H9 (cell line): ENCODE measurements around the gene VEGFC. TPM values are rescaled to one million over a fixed set of nuclear protein-coding genes. Genes with fewer than 3 reads are reported as not detected.

ENCODE experiments used
- DNase-seq: peaks from one replicate; pipeline ENCODE4 v3.0.0-alpha.2; 2017
- H2AFZ ChIP-seq: one replicate; pipeline ENCODE4 v1.6.1; 2013; ENCODE audit warnings: mild to moderate bottlenecking, low read length, control low read depth, moderate library complexity
- H2AK5ac ChIP-seq: 2 replicates; pipeline ENCODE4 v1.6.1; 2013; ENCODE audit warnings: low read length, control low read depth, mixed read lengths; ENCODE audit not compliant: insufficient read length
- H2BK120ac ChIP-seq: one replicate; pipeline ENCODE4 v1.6.1; 2013; ENCODE audit warnings: low read depth, mild to moderate bottlenecking, low read length, control low read depth, inconsistent platforms; ENCODE audit not compliant: poor library complexity, severe bottlenecking
- H2BK12ac ChIP-seq: 2 replicates; pipeline ENCODE4 v1.6.1; 2013; ENCODE audit warnings: low read length, control low read depth, mixed read lengths, low read depth; ENCODE audit not compliant: insufficient read length
- H2BK15ac ChIP-seq: 2 replicates; pipeline ENCODE4 v1.6.1; 2013; ENCODE audit warnings: low read depth, low read length, control low read depth
- H2BK20ac ChIP-seq: one replicate; pipeline ENCODE4 v1.6.1; 2013; ENCODE audit warnings: low read depth, mild to moderate bottlenecking, low read length, control low read depth, inconsistent platforms; ENCODE audit not compliant: poor library complexity, severe bottlenecking
- H2BK5ac ChIP-seq: 2 replicates; pipeline ENCODE4 v1.6.1; 2013; ENCODE audit warnings: low read length, control low read depth, mixed read lengths; ENCODE audit not compliant: insufficient read length
- H3K14ac ChIP-seq: 2 replicates; pipeline ENCODE4 v1.6.1; 2013; ENCODE audit warnings: low read length, control low read depth; ENCODE audit not compliant: insufficient read depth
- H3K18ac ChIP-seq: 2 replicates; pipeline ENCODE4 v1.6.1; 2013; ENCODE audit warnings: low read depth, mild to moderate bottlenecking, mixed read lengths, low read length, control low read depth; ENCODE audit not compliant: insufficient read length
- H3K23ac ChIP-seq: 2 replicates; pipeline ENCODE4 v1.6.1; 2013; ENCODE audit warnings: low read length, control low read depth, mixed read lengths, low read depth; ENCODE audit not compliant: insufficient read length
- H3K23me2 ChIP-seq: 2 replicates; pipeline ENCODE4 v1.6.1; 2013; ENCODE audit warnings: low read depth, mild to moderate bottlenecking, mixed read lengths, low read length, control low read depth; ENCODE audit not compliant: insufficient read length, poor library complexity, severe bottlenecking
- H3K27ac ChIP-seq: 2 replicates; pipeline ENCODE4 v1.5.1; 2013; ENCODE audit warnings: low read length, control low read depth, mixed read lengths, low read depth; ENCODE audit not compliant: insufficient read length
- H3K27me3 ChIP-seq: 2 replicates; pipeline ENCODE4 v1.6.1; 2013; ENCODE audit warnings: low read length, control low read depth, inconsistent platforms; ENCODE audit not compliant: insufficient read depth
- H3K4ac ChIP-seq: 2 replicates; pipeline ENCODE4 v1.6.1; 2013; ENCODE audit warnings: low read depth, mild to moderate bottlenecking, control low read depth, inconsistent platforms, low read length, moderate library complexity
- H3K4me1 ChIP-seq: 2 replicates; pipeline ENCODE4 v1.6.1; 2013; ENCODE audit warnings: low read length, control low read depth, inconsistent platforms; ENCODE audit not compliant: insufficient read depth
- H3K4me2 ChIP-seq: 2 replicates; pipeline ENCODE4 v1.6.1; 2013; ENCODE audit warnings: low read length, control low read depth, mixed read lengths; ENCODE audit not compliant: insufficient read length, insufficient read depth
- H3K56ac ChIP-seq: 2 replicates; pipeline ENCODE4 v1.6.1; 2013; ENCODE audit warnings: low read depth, mild to moderate bottlenecking, mixed read lengths, low read length, control low read depth; ENCODE audit not compliant: insufficient read length
- H3K79me1 ChIP-seq: 2 replicates; pipeline ENCODE4 v1.6.1; 2013; ENCODE audit warnings: low read depth, mild to moderate bottlenecking, moderate library complexity, low read length, control low read depth, inconsistent platforms; ENCODE audit not compliant: insufficient read depth, poor library complexity, severe bottlenecking
- H3K79me2 ChIP-seq: 2 replicates; pipeline ENCODE4 v1.6.1; 2013; ENCODE audit warnings: low read length, control low read depth, inconsistent platforms; ENCODE audit not compliant: insufficient read depth
- H3K9ac ChIP-seq: 2 replicates; pipeline ENCODE4 v1.6.1; 2013; ENCODE audit warnings: low read length, control low read depth, mixed read lengths; ENCODE audit not compliant: insufficient read length; ENCODE audit errors: extremely low read depth
- H3K9me3 ChIP-seq: one replicate; pipeline ENCODE4 v1.6.1; 2013; ENCODE audit warnings: low read depth, low read length, inconsistent platforms; ENCODE audit not compliant: control insufficient read depth
- H3T11ph ChIP-seq: one replicate; pipeline ENCODE4 v1.6.1; 2013; ENCODE audit warnings: mild to moderate bottlenecking, low read length, control low read depth, inconsistent platforms
- H4K20me1 ChIP-seq: one replicate; pipeline ENCODE4 v1.6.1; 2013; ENCODE audit not compliant: control insufficient read depth, insufficient read length, insufficient read depth
- H4K5ac ChIP-seq: 2 replicates; pipeline ENCODE4 v1.6.1; 2013; ENCODE audit warnings: low read depth, mild to moderate bottlenecking, mixed read lengths, low read length, control low read depth; ENCODE audit not compliant: insufficient read length
- H4K8ac ChIP-seq: replicated peaks from 2 replicates; pipeline ENCODE4 v1.6.1; 2013; ENCODE audit warnings: low read length, control low read depth, mixed read lengths, low read depth; ENCODE audit not compliant: insufficient read length
- H4K91ac ChIP-seq: 2 replicates; pipeline ENCODE4 v1.6.1; 2013; ENCODE audit warnings: low read depth, mild to moderate bottlenecking, moderate library complexity, mixed read lengths, low read length, control low read depth; ENCODE audit not compliant: insufficient read length
- H3K27ac Mint-ChIP-seq, 3 experiments: 2 replicates in 2 of 3; 3 replicates in 1 of 3; pipeline ENCODE4 v1.8.0; 2020 to 2021; ENCODE audit warnings: mixed read lengths in 3 of 3, mild to moderate bottlenecking in 1 of 3, moderate library complexity in 1 of 3
- H3K27me3 Mint-ChIP-seq: 2 replicates; pipeline ENCODE4 v1.8.0; 2021; ENCODE audit warnings: low read depth, mild to moderate bottlenecking, moderate library complexity, mixed read lengths
- H3K36me3 Mint-ChIP-seq, 3 experiments: 2 replicates in 2 of 3; 3 replicates in 1 of 3; pipeline ENCODE4 v1.8.0; 2020 to 2021; ENCODE audit warnings: low read depth in 3 of 3, mixed read lengths in 3 of 3; ENCODE audit not compliant: insufficient read depth in 1 of 3
- H3K4me1 Mint-ChIP-seq, 2 experiments: 2 replicates each; pipeline ENCODE4 v1.8.0; 2020; ENCODE audit warnings: mixed read lengths in 2 of 2
- H3K4me3 Mint-ChIP-seq, 2 experiments: 2 replicates in 1 of 2; 3 replicates in 1 of 2; pipeline ENCODE4 v1.8.0; 2020 to 2021; ENCODE audit warnings: mild to moderate bottlenecking in 2 of 2, mixed read lengths in 2 of 2, moderate library complexity in 1 of 2
- H3K9me3 Mint-ChIP-seq, 2 experiments: 2 replicates in 1 of 2; 3 replicates in 1 of 2; pipeline ENCODE4 v1.8.0; 2020; ENCODE audit warnings: mild to moderate bottlenecking in 2 of 2, mixed read lengths in 2 of 2, moderate library complexity in 1 of 2
- CTCF ChIP-seq: fragments of 200-600 bp; sonication (generic); conservative IDR thresholded peaks from 3 replicates; pipeline ENCODE4 v1.8.0; 2021; ENCODE audit warnings: antibody characterized with exemption, mild to moderate bottlenecking
- WGBS: extraction: QIAGEN DNeasy Blood & Tissue Kit; methylation state at CpG from one replicate; pipeline ENCODE4 v1.1.7; 2013; ENCODE audit warnings: missing lambda C conversion rate, low lambda C conversion rate, mixed read lengths; ENCODE audit not compliant: insufficient read length; ENCODE audit errors: extremely low coverage; 5-methylcytosine and 5-hydroxymethylcytosine counted together
- total RNA-seq: library from RNA; stranded (reverse); gene quantifications from 2 replicates; pipeline ENCODE4 v1.2.1, GENCODE V29; 2021

Gene VEGFC
- total RNA-seq, 1 experiment from 2014 or later: 0.46 TPM

GRCh38 chr4:176780995-176781738 lies 11.6 kb downstream of the VEGFC start:
- no peak overlapping the region for H2BK20ac ChIP-seq
- Mint-ChIP-seq H3K27ac (peak overlapping the region in 1 of 3 experiments; percentile 89; a peak in 2 of 7 replicates), H3K36me3 (no peaks in the 10 kb centered on the region), H3K27me3 (no peaks in the 10 kb centered on the region), H3K4me3 (no peak overlapping the region; a peak in 1 of 5 replicates), H3K4me1 (peaks cover 5 to 6% of the 10 kb centered on the region in 2 experiments; a peak in 2 of 4 replicates), H3K9me3 (no peaks in the 10 kb centered on the region)
- no peak overlapping the region for H3K4me2 ChIP-seq
- TF ChIP-seq CTCF: no peak
- no peaks in the 10 kb centered on the region for H3K79me2 ChIP-seq
- H3K23ac ChIP-seq: no peak overlapping the region
- no peak overlapping the region for H3K14ac ChIP-seq
- no CpG with 5 or more reads among the region's 1 CpG for WGBS
- H4K5ac ChIP-seq: no peak overlapping the region
- no peak overlapping the region for H3K9ac ChIP-seq
- no peak for DNase-seq
- no peaks in the 10 kb centered on the region for H3K79me1 ChIP-seq
- H3K56ac ChIP-seq: no peak overlapping the region
- no peak overlapping the region for H3K27ac ChIP-seq
- no peak overlapping the region for H3K4ac ChIP-seq
- no peaks in the 10 kb centered on the region for H3K4me1 ChIP-seq
- H4K91ac ChIP-seq: no peak overlapping the region
- H2AK5ac ChIP-seq: no peak overlapping the region
- no peak overlapping the region for H2BK5ac ChIP-seq
- no peaks in the 10 kb centered on the region for H4K20me1 ChIP-seq
- no peak overlapping the region for H2BK12ac ChIP-seq
- H3T11ph ChIP-seq: no peak overlapping the region
- no peak overlapping the region for H2BK15ac ChIP-seq
- H3K9me3 ChIP-seq: no peaks in the 10 kb centered on the region
- H3K18ac ChIP-seq: no peak overlapping the region
- no peaks in the 10 kb centered on the region for H3K23me2 ChIP-seq
- H2BK120ac ChIP-seq: no peak overlapping the region
- no peaks in the 10 kb centered on the region for H3K27me3 ChIP-seq
- H4K8ac ChIP-seq: no peak overlapping the region
- H2AFZ ChIP-seq: peak overlapping the region; percentile 32
